HG02678 (cell line): ENCODE measurements around the gene RNU2-63P.
"Not testable (repeated sequence)": the region's sequence is repeated elsewhere in the genome, so short reads cannot be mapped to it uniquely, and the experiment has no call there.

Experiments used
- ATAC-seq: cut with Tn5 transposase; IDR thresholded peaks from one replicate; pipeline ENCODE4 v1.9.1; 2021; ENCODE audit warnings: mild to moderate bottlenecking, moderate library complexity; ENCODE audit not compliant: unreplicated experiment

The RNU2-63P gene

DNA sequence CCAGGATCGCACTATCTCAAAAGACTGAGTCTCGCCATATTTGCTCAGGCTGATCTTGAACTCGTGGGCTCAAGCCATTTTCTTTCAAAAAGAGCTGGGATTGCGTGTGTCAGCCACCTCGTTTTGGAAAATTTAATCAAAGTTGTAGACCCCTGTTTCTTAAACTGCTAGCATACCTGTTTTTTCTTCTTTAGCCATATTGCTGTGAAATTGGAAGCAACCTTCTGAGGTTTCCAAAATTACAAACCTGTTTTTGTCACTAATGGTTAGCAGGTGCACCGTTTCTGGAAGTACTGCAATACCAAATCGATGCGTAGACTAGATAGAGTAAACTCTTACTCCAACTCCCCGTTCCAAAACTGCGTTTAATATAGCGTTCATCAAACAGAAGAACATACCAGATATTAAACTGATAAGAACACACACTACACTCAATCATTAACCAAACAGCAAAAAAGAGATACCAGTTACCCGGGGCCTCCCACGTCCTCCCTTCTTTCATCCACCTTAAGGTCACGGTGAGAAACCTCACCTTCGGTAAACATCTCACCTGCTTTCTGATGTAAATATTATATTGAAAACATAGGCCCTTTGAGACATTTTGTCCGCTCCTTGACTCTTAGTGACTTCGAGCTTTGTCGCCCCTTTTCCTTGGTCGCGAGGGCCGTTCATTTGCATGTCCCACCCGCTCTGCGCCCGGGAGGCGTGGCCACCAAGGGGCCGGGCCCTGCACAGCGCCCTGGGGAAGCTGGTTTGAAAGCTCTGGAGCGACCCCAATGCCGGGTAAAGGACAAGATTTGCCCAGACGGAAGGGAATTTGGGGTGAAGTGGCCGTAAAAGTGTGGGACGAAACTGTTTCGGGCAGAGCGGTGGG, at the start of gene RNU2-63P:
TSS of gene RNU2-63P (minus strand) at position 462 of the 874 bp plus-strand sequence.
- peak; percentile 84 for ATAC-seq

DNA sequence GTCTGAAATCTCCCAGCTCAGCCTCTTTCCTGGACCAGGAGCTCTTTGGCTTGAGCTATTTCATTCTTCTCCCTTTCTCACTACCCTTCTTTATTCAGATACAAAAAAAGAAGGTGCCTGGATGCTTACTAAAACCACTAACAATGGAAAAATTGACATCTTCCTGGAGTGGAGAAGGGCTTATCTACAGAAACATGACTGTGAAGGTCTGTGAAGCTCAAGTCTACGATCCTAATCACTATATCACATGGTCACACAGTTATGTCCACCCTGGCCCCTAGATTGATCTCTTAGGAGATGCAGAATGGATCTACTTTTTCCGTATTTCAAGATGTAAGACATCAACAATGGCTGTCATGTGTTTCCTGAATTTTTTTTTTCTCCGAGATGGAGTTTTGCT, 44.9 kb upstream of the RNU2-63P start:
- ATAC-seq = no peak

DNA sequence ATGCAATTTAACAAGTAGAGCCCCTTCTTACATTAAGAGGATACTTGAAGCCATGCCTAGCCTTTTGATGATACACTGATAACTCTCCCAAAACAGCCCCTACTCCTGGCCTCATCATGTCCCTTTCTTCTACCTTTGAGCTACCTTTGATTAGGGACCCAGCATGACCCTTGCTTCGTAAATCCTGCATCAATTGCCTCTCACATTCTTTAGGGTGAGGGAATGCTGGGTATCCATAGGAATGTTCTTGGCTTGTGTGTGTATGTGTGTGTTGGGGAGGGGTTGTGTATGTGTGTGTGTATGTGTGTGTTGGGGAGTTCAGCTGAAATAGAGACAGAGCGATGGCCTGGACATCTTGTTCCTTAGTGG, 44.5 kb upstream of the RNU2-63P start:
- no peak for ATAC-seq

DNA sequence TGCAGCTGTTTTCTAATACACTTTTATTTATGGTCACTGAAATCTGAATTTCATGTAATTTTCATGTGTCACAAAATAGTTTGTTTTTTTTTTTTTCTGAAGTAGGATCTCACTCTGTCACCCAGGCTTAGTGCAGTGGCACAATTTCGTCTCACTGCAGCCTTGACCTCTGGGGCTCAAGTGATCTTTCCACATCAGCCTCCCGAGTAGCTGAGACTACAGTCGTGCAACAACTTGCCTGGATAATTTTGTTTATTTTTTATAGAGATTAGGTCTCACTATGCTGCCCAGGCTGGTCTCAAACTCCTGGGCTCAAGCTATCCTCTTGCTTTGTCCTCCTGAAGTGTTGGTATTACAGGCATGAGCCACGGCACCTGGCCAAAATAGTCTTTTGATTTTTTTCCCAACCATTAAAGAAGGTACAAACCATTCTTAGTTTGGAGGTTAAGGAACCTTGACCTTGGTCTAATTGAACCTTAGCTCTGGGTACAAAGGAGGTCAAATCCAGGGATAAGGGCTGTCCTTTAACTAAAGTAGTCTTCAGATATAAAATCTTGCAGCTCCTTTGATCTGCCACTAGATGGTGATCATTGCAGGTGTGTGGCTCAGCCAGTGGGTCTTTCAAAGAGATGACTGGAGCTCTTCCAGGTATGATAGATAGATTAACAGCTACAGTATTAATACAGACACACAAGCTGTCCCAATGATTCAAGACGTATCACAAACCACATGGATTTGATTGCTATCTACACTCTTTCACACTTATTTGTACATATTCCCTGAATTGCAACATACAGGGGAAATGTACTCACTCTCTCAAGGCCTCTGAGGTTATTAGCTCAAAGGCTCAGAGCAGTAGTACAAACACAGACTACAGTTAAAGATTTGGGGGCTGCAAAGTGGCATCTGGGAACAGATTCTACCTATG, 43.9 kb upstream of the RNU2-63P start:
- ATAC-seq = peak; percentile 33

DNA sequence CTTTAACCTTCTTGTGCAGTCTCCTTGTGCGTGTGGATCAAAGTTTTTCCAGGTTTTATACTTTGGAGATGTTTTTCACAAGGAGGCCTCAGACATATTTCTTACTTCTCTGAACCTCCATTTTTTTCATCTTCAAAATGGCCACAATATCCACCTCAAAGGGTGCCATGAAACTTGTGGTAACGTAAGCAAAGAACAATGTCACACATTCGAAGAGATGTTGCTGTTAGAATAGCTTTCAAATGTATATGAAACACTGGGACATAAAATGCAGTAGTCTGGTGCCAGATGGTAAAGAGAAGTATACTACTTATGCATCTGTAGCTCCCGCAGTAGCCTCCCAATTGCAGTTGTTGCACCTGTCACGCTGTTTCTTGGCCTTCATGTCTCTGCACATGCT, 41.8 kb upstream of the RNU2-63P start:
- ATAC-seq = no peak

DNA sequence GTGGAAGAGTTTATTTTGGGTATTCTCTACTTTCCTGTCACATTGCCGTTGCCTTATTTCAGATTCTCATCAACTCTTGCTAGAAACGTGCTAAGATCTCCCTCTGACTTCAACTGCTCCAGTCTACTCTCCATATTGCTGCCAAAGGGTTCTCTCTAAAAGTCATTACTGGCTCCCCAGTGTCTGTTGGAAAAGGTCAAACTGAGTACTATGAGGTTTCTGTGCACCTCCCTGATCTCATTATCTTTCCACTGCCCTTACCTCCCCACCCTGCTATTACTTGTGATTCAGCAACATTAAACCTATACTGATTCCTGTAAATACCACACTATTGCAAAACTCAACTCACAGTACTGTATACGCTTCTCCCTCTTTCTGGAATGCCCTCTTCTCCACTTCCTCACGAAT, 41.1 kb upstream of the RNU2-63P start:
- no peak for ATAC-seq

DNA sequence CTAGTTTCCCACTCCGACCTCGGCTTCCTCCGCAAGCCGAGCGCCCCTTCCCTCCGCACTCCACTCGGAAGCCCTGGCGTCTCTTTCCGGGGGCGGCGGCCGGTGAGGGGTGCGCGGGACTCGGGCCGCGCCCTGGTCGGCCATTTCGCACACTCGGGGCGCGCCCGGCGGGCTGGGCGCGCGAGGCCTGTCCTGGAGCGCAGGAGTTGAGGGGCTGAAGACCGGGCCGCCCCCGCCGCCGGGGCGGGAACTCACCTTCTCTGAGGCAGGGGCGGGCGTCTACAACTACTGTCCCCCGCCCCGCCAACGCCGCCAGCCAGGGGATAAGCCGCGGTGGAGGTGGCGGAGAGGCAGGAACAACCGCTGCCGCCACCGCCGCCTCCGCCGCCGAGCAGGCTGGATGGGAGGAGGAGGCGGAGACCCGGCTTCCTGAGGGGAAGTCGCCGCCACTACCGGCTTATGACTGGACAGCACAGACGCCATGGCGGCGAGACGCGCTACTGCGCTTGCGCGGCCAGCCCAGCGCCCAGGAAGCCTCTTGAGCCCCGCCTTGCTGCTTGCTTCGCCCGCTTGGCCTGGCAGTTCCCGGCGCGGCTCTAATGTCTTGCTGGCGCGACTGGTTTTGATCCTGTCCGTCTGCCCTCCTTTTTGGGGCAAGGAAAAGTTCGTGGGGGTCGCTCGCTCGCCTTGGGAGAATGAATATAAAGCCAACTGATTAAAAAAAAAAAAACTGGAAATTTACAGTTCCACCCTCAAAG, 39.2 kb upstream of the RNU2-63P start, which contains the start of gene KRCC1:
TSS of gene KRCC1 (minus strand) at position 413 of the 758 bp plus-strand sequence. CDS start 27,220 bp downstream, outside the sequence.
- peak; percentile 94 for ATAC-seq

DNA sequence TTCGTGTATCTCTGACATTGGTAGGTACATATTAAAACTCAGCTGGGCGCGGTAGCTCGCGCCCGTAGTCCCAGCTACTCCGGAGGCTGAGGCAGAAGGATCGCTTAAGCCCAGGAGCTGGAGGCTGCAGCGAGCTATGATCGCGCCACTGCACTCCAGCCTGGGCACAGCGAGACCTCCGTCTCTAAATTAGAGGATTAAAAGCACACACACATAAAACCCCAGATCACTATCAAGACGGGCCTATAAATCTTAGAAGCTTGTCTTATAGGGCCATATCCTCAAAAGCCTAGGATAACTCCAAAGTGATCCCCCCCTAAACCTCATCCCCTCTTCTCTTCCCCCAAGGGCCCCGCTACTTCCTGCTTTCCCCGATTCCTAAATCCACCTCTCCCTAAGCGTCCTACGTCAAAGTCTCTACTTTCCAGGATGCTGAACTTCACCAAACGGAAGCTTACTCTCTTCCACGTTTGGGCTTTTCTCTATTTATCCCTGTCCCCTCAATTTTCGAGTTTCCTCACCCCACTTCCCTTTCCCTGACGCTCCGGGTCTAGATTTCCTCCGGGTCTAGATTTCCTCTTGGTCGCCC, 38.5 kb upstream of the RNU2-63P start:
- no peak for ATAC-seq

DNA sequence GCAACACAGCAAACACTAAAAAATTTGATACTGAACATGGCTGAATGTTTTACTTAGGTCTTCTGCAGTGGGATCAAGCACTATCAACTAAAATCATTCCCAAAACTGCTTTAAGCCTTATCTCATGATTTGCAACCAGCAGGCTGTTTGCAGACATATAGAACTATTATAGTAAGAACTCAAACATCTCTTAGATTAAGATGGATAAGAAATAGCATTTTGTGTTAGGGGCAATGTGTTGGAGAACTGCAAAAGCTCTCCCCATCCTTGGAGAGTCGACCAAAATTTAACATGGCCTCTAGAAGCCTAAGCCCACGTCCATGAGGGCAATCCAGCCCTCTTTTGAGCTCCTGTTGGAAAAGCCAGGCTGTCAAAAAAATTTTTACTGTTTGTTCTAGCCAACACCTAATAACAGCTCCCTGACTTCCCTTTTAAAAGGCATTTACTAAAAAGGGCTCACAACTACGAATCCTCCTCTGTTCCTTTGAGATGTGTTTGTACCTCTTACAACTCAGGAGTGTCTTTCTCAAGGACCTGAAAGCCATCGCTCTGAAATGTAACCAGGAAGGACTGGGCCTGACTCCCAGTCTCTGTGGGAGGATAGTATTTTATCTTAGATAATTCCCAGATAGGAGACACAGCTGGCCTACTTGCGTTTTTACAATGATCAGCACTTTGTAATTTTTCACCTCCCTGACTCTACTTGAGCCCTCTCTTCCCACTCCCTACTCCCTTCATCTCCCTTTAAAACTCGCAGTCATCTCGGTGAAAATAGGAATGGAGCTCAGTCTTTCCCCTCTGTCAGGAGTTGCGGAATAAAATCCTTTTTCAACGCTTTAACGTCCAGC, 37.8 kb upstream of the RNU2-63P start:
- ATAC-seq = no peak

DNA sequence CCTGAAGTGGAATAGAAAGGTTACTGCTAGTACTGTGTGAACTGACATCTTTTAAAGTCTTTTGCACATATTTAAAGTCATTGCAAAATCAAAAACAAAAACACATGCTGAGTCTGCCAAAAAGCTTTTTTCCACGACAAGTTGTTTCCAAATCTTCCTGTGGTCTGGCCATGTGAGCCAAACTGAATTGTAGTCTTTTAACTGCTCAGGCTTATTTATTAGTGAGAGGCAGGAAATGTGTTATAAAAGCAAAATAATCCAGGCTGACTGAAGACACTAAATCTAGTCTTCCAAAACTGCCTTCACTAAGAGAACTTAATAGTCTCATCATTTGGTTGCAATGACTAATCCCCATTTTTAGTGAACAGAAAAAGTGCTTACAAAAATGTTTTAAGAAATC, 36.9 kb upstream of the RNU2-63P start:
- no peak for ATAC-seq

DNA sequence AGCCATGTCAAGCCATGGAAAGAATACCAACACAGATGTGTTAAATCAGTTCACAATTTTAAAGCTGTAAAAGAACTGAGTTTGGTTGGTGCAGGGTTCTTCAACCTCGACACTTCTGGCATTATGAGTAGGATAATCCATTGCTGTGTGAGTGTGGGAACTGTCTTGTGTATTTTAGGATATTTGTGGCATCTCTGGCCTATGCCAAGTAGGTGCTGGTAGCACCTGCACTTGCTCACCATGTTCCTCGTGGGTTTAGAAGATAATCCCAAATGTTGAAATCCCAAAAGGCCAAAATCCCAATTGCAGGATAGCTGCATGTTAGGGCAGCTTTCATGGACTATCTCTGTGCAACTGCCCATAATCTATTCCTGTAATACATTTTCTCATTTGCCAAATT, 35.4 kb upstream of the RNU2-63P start:
- no peak for ATAC-seq

DNA sequence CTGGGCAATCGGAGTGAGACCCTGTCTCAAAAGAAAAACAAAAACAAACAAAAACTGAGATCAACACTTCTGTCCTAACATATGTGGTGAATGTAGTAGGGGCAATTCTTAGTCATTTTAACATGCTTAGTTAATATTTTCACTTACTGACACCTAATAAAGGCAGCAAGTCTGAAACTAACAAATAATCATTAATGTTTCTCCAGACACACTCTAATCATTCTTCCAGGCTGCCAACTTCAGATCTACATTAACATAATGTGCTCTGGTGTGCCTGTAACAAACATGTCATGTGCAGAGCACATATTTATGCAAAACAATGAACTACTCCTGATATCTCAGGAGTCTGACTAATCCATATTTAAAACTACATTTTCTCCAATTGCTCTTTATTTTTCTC, 33.3 kb upstream of the RNU2-63P start:
- no peak for ATAC-seq

DNA sequence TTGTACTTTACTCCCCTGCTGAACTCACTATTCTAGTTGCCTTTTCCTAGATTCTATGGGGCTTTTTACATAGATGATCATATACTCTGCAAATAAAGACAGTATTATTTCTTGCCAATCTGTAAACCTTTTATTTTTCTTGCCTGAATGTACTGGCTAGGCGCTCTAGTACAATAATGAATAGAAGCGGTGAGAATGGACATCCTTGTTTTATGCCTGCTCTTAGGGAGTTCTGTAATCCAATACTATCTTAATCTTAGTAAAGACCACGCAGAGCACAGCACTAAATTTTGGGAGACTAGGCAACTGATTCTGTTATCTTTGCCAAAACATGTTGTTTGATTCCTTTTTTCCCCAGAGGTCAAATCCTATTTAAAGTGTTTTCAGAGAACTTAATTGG, 32.2 kb upstream of the RNU2-63P start:
- no peak for ATAC-seq

DNA sequence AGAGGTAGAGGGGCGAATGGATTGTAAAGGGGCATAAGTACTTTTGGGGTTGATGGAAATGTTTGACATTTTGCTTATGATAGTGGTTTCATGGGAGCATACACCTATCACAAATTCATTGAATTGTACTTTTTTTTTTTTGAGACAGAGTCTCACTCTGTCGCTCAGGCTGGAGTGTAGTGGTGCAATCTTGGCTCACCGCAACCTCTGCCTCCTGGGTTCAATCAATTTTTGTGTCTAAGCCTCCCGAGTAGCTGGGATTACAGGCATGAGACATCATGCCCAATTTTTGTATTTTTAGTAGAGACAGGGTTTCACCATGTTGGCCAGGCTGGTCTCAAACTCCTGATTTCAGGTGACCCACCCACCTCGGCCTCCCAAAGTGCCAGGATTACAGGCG, 29.2 kb upstream of the RNU2-63P start:
- ATAC-seq = not testable (repeated sequence)

DNA sequence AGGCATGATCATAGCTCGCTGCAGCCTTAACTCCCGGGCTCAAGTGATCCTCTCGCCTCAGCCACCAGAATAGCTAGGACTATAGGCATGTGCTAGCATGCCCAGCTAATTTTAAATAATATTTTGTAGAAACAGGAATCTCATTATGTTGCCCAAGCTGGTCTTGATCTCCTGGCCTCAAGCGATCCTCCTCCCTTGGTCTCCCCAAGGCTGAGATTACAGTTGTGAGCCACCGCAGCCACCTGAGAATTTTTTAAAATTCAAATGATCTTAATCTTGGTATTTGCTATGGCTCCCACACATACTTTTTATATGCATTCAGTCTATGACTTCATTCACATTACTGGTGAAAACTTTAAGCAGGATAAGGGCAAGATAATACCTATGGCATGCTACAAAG, 26.1 kb upstream of the RNU2-63P start:
- no peak for ATAC-seq

DNA sequence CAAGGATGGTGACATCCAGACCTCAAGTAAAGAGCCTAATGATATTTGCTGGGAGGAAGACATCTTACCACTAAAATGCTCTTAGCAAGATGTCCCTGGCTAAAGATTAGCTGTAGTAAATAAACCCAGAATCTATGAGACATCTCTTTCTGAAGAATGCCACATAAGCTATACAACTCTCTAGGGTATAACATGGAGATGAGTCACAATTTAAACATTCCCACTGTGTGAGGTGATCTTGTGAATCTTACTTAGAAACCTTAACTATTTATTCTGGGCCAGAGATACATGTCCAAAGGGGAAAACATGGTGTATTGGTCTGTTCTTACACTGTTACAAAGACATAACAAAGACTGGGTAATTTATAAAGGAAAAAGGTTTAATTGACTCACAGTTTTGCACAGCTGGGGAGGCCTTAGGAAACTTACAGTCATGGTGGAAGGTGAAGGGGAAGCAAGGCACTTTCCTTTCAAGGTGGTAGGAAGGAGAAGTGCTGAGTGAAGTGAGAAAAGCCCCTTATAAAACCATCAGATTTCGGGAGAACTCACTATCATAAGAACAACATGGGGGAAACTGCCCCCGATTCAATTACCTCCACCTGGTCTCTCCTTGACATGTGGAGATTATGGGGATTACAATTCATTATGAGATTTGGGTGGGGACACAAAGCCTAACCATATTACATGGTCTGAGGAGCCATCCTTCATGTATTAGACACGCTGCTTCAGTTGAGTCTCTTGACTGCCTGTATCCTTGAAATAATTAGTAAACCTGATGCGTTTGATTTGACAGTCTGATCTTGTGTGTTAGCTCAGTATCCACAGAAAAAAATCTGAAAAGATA, 22.1 kb upstream of the RNU2-63P start:
- ATAC-seq = no peak

DNA sequence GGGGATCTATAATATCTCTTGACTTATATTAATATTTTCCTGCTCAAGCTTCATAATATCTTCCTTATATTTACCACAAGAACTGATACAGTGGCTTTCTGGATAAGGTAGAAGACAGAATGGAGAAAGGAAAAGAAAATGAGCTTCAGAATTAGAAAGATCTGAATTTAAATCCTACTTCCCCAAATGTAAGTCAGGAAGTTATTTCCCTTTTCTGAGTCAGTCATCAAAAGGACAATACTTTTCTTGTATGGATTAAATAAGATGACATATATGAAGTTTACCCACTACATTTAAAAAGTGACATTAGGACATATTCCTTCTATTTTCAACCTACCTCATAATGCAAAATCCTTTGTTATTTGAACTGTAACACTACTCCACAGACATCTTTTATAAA, 20.3 kb upstream of the RNU2-63P start:
- no peak for ATAC-seq

DNA sequence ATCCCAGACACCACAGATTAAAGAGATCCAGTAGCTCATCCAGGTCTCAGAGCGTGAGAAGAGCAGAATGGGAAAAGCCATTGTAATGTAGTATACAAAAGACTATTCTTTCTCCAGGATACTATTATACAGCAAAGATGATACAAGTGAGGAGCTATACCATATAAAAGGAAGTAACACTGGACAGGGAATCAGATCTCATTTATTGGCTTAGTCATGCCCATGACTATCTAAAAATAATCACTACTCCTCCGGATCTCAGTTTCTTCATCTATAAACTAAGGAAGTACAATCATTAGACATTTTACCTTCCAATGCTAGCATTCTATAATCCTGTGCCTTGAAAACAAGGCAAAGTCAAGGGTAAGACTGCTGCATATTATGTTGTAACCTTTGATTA, 19.8 kb upstream of the RNU2-63P start:
- no peak for ATAC-seq
